NCI-H1048 (cell line): ENCODE data around the gene HNMT.
"Not testable (repeated sequence)": the region's sequence is repeated elsewhere in the genome, so short reads cannot be mapped to it uniquely, and the experiment has no call there.

Experiments used
- DNase-seq: peaks from one replicate; lab custom pipeline; 2025; lab: John Stamatoyannopoulos, UW

HNMT gene

DNA sequence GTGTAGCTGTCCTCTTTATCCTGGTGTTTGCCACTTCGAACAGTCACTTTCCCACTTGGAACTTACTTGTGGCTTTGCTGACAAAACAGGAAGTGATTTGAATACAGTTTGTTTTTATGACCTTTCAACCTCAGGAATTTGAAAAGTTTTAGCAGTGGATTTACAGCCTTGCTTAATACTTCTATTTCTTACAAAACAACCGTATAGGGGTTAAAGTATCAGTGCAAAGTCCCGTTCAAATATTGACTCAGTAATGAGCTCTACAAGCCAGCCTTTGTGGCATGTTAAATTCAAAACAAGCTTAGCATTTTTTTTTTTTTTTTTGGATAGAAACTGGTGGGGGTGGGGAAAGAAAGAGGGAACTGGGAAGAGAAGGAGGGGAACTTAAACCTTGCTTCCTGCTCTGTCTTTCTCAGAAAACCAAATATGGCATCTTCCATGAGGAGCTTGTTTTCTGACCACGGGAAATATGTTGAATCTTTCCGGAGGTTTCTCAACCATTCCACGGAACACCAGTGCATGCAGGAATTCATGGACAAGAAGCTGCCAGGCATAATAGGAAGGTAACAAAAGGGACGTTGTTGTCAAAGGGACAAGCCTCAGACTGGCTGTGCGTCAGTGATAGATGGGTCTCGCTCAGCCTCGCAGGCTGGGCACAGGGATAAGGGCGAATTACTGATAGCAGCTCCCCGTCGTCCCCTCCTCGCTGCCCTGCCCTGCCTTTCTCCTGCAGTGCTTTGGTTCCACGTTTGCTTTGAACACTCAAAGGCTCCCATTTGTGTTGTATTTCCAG is at the start of gene HNMT:
Gene HNMT, plus strand, starts transcription at position 408 of the 793 bp plus-strand sequence. Its CDS starts 19 bp downstream, at position 427.
- no peak for DNase-seq

DNA sequence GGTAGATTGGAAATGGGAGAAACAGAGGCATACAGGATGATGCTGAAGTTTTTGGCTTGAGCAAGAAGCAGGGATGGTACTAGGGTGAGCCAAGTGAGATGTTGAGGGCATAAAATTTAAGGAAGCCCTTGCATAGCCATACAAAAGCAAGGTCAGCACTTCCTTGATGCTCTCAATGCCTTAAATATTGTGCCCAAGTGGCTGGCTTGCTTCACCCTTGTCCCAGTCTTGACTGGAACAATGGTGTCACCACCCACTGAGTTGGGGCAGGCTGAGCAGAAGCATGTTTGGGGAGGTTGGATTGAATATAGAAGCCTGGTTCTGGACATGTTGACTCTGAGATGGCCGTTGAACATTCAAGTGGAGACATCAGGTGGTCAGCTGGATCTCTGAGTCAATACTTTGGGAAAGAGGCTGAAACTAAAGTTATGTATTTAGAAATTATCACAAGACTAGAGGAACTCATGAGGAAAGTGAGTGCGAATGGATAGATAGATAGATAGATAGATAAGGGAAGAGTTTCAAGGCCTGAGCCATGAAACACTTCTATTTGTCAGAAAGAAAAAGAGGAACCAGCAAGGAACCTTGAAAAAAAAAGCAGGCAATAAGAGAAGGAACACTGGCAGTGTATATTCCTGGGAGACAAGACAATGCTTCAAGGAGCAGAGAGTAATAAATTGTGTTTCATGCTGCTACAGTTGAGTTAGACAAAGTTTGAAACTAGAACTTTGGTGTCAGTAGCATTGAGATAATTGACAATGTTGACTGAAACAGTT is 43.0 kb upstream of the HNMT start:
- no peak for DNase-seq

DNA sequence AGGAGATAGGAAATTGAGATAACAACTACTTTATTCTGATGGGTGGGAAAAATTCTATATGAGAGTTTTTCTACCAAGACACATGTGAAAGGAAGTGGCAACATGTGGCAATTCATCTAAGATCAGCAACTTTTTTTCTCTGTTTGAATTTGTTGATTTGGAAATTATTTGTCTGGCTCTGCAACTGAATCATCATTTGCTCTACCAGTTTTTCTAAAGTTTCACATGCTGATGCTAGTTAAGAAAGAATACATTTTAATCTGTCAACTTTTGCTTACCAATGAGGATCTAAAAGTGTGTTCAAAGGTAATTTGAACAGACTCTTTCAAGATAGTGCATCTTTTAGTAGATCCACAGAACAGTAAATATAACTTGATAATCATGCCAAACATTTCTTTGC is 42.1 kb upstream of the HNMT start:
- not testable (repeated sequence) for DNase-seq

DNA sequence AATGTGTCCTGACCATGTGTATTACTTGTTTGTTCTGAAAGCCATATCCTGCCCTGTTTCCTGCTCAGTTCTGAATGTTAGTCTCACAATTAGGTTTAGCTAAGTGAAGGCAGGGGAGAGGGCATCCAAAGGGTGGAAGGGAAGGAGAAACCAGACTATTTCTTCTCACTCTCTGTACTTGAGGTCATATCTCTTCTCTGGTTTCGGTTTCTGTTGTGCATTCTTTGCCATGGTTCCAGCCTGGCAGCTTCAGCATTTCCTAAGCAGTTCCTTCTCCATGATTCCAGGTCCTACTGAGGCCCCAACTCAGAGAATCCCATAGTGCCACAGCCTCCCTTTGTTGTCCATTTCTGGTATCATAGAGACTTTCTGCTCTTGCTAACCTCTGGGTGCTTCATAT is 40.3 kb upstream of the HNMT start:
- no peak for DNase-seq

DNA sequence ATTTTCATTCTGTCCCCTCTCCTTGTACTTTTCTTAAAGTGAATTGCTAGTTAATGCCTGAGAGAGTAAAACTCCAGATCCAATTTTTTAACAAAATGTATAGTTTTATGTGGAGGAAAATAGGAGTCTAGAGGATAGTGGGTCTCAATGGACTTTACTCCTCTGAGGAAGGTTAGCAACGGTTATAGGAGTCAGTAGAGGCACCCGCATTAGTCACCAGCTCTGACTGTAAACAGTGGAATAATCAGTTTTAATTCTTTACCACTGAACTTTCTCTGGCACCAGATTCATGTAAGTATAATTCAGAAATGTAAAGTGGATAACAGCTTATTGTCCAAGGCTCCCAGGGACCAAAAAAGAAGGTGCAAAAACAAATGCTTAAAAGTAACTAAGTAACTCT is 38.7 kb upstream of the HNMT start:
- no peak for DNase-seq

DNA sequence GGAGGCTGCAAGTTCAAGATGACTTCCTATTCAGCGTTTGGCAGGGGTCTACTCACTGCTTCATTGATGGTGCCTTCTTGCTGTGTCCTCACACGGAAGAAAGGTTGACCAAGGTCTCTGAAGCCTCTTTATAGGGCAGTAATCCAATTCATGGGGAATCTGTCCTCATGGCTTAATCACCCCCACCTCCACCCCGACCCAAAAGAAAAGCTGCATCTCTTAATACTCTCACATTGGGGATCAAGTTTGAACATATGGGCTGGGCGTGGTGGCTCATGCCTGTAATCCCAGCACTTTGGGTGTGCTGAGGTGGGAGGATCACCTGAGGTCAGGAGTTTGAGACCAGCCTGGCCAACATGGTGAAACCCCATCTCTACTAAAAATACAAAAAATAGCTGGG is 36.4 kb upstream of the HNMT start:
- DNase-seq: no peak

DNA sequence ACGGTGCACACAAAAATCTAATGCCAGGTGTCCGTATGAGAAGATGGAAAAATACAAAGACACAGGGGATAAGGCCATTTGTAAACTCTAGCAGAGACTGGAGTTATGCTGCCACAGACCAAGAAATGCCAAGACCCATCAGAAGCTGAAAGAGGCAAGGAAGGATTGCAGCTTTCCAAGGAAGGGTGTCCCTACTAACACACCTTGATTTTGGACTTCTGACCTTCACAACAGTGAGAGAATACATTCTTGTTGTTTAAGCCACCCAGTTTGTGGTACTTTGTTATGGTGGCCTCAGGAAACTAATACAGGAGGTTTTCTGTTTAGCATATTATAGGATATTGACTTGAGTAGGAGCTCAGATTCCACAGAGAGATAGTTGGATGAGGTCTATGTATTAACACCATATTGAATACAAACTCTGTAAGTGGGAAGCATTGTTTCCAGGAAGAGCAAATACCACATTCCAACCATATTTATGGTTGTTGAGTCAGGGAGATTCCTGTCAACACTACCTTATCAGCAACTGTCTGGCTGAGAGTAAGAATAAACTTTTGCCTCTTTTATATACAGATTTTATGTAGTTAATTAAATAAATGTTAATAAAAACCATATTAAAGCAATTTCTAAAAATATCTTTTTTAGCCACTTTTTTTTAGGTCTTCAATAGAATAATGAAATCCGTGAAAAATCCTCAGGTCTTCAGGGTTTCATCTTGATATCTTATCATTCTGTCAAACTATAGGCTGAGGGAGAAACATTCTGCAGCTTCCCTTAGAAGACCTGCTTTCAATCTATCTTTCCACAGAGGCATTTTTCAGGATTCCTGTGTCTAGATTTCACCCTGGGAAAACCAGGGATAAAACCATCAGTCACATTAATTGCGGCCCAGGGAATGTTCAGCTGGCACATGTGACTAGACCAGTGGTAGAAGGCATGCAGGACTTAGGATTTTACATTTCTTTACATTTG is 35.4 kb upstream of the HNMT start:
- no peak for DNase-seq

DNA sequence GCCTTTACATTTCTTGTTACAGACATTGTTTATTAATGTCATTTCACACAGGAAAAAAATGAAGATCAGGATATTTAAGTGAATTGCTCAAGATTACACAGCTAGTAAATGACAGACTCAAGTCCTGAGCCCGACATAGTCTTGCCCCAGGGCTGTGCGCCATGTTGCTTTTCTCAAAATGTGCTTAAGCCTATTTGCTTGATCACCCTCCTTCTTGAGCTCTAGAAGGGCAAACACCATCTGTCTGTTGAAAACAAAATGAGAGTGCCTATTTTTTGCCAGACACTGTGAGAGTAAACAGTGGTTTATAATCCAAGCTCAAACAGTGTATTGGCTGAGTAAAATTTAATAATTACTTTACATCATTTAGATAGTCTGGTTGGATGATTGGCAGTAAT is 34.8 kb upstream of the HNMT start:
- no peak for DNase-seq

DNA sequence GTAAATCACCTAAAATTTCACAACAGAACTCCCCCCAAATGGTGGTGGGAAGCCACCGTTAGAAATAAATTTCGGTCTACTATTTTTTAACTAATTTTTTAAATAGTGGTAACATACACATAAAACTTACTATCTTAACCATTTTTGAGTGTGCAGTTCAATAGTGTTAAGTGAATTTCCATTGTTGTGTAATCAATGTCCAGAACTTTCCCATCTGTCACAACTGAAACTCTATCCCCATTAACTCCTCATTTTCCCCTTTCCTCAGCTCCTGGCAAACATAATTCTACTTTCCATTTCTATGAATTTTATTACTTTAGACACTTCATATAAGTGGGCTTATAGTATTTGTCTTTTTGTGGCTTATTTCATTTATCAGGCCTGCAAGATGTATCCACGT is 34.1 kb upstream of the HNMT start:
- DNase-seq: no peak

DNA sequence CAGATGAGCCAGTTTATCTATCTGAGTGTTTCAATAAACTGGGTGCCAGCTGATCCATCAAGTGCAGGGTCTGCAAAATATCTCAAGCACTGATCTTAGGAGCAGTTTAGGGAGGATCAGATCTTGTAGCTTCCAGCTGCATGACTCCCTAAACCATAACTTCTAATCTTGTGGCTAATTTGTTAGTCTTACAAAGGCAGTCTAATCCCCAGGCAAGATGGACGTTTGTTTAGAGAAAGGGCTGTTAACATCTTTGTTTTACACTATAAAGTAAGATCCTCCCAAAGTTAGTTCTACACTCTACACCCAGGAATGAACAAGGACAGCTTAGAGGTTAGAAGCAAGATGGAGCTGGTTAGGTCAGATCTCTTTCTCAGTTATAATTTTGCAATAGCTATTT is 28.7 kb upstream of the HNMT start:
- DNase-seq: no peak

DNA sequence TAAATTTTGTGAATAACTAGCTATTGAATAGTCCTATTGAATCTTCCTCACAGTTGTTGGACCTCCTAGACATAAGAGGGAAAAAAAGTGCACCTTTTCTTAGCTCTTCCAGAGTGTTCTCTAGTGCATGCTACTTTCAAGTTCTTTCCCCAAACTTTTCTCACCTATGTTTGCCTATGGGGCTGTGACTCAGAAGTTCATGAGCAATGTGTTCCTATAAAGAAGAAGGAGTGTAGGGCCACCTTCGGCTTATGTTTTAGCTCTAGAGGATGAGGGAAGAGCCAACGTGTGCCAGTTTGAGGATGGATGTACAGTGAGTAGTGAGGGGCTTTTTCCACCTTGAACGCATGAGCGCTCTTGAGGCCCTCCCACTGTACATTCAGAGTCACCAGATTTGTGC is 27.0 kb upstream of the HNMT start:
- DNase-seq: no peak

DNA sequence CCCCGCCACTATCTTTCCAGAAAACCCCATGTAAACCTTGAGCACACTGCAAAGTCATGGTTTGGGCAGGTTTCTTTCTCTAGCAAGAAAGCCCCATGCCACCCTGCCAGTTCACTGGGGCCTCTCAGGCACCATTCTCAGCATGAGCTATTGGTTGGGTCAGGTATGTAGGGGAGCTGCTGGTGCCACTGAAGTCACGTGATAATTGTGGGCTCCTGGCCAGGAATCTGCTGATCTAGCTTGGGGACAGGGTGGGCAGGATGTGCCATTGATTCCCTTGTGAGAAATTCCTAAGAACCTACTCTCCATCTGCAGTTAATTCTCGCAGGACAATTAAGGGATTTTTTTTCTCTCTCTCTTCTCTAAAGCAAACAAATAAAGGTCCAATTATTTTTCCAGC is 26.5 kb upstream of the HNMT start:
- no peak for DNase-seq

DNA sequence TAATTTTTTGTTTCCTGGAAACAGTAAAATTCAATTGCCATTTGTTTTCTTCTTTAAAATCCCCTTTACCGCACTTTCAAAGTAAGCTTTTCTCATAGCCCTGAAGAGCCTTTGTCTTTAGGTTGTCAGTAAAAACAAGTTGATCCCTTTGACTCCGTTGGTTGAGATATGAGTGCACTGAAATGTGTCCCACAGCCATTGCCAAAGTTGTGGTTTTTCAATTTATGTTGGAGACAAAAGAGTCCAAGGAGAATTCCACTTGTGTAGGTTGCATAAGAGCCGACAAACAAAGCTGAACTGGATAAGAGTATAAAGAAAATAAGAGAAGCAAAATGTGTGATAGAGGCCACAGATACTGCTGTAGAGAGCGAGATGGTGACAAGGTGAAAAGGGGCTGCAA is 26.1 kb upstream of the HNMT start:
- no peak for DNase-seq

DNA sequence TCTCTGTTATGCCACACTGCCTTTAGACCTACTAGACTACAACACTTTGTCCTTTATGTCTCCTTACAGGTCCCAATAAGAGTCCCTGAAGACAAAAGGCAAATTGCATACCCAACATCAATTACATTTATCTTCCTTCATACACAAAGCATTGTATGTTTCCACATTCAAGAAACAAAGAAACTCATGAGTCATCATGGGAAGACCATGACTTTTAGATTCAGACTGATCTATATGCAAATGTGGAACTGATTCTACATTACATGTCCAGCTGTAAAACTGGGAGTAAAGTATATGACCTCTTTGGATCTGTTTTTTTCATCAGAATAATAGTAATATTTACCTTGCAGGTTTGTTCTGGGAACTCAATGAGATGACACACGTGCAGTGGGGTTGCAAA is 25.2 kb upstream of the HNMT start:
- DNase-seq: no peak

DNA sequence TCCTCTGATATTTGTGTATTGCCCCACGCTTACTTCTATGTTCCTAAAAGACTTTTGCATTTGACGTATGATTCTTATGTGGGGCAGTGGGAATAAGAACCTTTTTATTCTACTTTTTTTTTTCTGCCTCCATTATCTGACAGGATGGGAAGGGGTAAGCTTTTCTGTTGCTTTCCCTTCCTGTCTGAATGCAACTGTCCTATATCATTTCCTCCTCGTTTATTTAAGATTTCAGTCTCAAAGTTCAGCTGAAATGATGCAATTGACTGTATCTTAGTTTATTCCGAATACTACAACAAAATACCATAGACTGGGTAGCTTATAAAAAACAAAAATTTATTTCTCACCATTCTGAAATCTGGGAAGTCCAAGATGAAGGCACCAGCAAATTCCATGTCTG is 24.1 kb upstream of the HNMT start:
- no peak for DNase-seq

DNA sequence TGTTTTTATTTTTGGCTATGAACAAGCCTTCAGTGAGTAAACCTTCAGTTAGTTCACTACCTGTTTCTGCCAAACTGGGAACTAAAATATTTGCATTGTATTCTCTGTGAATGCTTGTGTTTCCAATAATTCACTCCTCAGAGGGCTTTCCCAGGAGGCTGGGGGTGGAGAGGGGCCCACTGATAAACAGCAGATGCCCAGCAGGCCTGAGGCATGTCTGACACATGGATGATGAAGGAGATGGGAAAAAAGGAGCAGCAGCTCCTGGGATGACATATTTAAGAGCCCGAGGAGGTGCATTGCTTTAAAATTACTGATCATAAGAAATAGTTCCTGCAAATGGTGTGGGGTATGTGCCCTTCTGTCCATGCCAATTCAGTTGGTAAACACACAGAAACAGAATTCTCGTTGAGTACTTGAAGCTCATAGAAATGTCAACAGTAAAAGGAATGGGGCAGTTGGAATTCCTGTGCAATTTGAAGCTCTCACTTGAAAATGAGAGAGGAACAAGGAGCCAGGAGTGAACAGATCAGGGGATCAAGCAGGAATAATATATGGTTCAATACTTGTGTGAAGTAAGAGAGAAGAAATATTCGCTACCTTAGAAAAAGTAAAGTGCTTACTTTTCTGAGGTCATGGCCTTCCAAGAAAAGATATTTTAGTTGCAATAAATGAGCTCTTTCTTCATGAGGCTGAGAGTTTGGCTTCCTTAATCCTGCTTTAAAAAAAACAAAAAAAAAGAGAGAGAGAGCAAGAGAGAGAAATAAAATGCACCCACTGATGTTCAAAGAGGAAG is 22.0 kb upstream of the HNMT start:
- no peak for DNase-seq

DNA sequence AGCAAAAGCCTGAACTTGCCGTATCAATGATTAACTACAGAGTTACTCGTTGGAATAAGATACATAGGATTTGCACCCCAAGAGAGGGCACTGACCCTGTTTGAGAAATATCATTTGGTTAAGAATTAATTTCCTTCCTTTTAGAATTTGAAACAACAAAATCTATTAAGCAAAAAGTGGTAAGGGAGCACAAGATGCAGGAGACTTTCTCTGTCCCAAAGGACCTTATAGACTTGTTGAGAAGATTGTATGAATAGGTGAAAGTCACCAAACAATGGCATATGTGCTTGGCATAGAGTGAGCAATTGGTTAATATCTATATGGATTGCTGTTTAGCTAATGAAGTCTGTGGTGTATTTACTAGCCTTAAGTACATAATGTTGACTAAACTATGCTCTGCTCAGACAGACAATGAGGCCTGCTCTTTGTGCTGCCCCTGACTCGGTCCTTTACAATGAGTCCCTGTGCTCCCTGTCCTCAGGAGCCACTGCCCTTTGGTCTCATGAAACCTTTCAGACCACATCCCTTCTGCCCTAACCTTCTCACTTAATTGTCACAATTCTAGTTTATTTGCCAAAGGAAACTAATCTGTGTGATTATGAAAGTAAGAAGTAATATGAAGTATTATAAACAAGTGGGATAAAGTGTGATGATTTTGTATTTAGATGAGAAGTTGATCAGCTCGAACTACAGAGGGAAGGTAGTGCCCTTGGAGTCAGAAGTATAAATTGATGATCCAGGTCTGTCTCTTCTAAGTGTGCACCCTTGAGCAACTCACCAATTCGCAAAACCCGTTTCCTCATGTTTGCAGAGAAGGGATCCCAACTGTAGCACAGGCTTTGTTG is 21.2 kb upstream of the HNMT start:
- no peak for DNase-seq

DNA sequence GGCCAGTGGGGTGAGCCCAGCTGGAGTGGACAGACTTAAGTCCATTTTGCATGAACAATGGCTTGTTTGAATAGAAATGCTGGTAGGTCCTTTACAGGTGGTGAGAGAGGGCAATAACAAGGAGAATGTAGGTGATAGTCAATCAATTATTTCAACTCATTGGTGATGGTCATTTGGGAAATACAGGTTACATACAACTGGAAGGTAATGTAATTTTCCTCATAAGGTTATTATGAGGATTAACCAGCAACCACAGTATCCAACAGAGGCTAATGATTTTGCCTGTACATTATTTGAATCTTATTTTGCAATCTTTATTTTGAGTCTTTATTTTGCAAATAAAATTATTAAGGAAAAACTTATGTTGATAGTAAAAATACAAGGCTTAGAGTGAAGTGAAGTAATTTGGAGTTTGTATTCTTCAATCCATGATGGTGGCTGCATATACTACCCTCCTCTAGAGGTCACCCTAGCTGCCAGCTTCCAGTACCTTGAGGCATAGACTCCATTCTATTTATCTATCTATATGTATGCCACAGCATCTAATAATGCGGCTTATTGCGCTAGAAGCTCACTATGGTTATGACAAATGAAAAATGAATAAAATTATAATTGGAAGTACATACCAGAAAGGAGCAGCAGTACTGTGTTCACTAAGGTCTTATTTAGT is 20.5 kb upstream of the HNMT start:
- no peak for DNase-seq

DNA sequence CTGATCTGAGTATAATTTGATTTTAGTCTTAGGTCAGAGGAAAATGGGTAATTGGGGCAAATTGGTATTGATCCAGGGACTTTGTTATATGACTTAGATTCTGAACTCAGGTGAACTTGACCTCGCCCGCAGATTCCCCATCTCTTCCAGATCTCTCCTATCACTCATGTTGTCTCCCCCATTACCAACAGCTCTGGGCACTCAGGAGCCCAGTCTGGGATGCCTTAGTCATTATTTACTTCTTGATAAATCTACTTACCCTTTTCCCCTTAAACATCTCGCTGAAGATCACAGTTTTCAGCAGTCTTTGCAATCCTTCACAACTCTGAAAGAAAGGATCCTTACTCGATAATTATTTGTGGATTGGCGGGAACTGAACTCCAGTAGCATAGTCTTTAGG is 19.6 kb upstream of the HNMT start:
- DNase-seq: no peak

DNA sequence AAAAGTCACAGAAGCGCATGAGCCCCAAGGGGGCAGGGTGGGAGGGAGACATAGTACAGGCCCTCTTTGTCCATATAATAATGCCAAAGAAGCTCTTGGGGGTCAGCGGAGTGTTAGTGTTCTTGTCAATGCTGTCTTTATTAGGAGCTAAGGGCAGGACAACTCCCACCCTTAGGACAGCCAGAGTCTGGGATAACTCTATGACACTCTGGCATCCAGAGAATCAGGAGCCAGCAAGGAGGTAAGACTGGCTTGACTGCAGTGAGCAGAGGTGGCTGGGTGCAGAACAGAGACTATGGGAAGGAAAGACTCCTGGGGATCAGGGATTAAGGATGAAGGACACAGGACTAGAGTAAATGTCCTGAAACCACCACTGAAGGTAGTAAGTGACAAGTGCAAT is 19.0 kb upstream of the HNMT start:
- no peak for DNase-seq
